Endothelial cell of umbilical vein (primary cell): ENCODE data around the gene CRTC1. TPM values are rescaled to one million over a fixed set of nuclear protein-coding genes. Genes with fewer than 3 reads are reported as not detected.

Experiments
- BruUV-seq: library from RNA; stranded (reverse); fragments of 400-500 nt; replicated peaks from 2 replicates; lab custom pipeline; 2021; lab: Mats Ljungman, UMichigan
- CTCF ChIA-PET: fragments of 300-600, 350-600 bp; sonication (Branson Sonifier 250); formaldehyde crosslinking; loops from one replicate; lab custom pipeline; 2021; ENCODE audit warnings: antibody characterized with exemption, inconsistent platforms; lab: Charles Lee
- POLR2A ChIA-PET: fragments of 300-600, 350-600 bp; sonication (Branson Sonifier 250); formaldehyde crosslinking; loops from one replicate; lab custom pipeline; 2021; ENCODE audit warnings: antibody characterized with exemption, inconsistent platforms; lab: Charles Lee
- DNase-seq: peaks from one replicate; pipeline ENCODE4 v3.0.0-alpha.2; 2011; ENCODE audit warnings: low read depth, low spot score
- FAIRE-seq: peaks from 2 replicates; lab custom pipeline; 2011; peaks lifted over from hg19 to GRCh38; lab: Jason Lieb, UNC
- H2AFZ ChIP-seq: 2 replicates; pipeline ENCODE4 v1.6.0; 2012; ENCODE audit warnings: low read depth, low read length, control low read depth, inconsistent platforms
- H3K27ac ChIP-seq: 2 replicates; pipeline ENCODE4 v1.5.1; 2011; ENCODE audit warnings: low read depth, mild to moderate bottlenecking, control low read depth, low read length, moderate library complexity; ENCODE audit not compliant: insufficient read depth
- H3K27me3 ChIP-seq, 2 experiments: 2 replicates each; pipeline versions ENCODE4 v1.6.0 to v1.6.1; 2011; ENCODE audit warnings: low read length in 2 of 2, mixed read lengths in 1 of 2; ENCODE audit not compliant: control insufficient read depth in 2 of 2, insufficient read depth in 2 of 2
- H3K36me3 ChIP-seq, 2 experiments: 2 replicates in 1 of 2; 3 replicates in 1 of 2; pipeline ENCODE4 v1.5.1; 2011; ENCODE audit warnings: low read length in 2 of 2, mild to moderate bottlenecking in 1 of 2, moderate library complexity in 1 of 2; ENCODE audit not compliant: control insufficient read depth in 2 of 2, insufficient read depth in 2 of 2; ENCODE audit errors: extremely low read depth in 1 of 2
- H3K4me1 ChIP-seq: 3 replicates; pipeline ENCODE4 v1.5.1; 2011; ENCODE audit warnings: mild to moderate bottlenecking, low read length; ENCODE audit not compliant: control insufficient read depth, insufficient read depth; ENCODE audit errors: extremely low read depth
- H3K4me2 ChIP-seq: 2 replicates; pipeline ENCODE4 v1.6.1; 2011; ENCODE audit warnings: low read length, control low read depth, mixed read lengths; ENCODE audit not compliant: insufficient read depth
- H3K4me3 ChIP-seq, 3 experiments: fragments of 200-600 bp in 1 of 3; sonication (generic), shearing (Covaris generic) in 1 of 3; replicated peaks in 1 of 3; 2 replicates each; pipeline ENCODE4 v1.5.1; 2011 to 2016; ENCODE audit warnings: control low read depth in 3 of 3, low read length in 3 of 3, mild to moderate bottlenecking in 2 of 3, inconsistent platforms in 1 of 3, low read depth in 1 of 3, moderate library complexity in 1 of 3; ENCODE audit not compliant: insufficient read depth in 1 of 3
- H3K79me2 ChIP-seq: 2 replicates; pipeline ENCODE4 v1.6.0; 2012; ENCODE audit warnings: low read length, inconsistent platforms; ENCODE audit not compliant: control insufficient read depth, insufficient read depth
- H3K9ac ChIP-seq: replicated peaks from 2 replicates; pipeline ENCODE3; 2011; ENCODE audit warnings: low read length, control low read depth; ENCODE audit not compliant: insufficient read depth; ENCODE audit errors: extremely low read depth
- H3K9me1 ChIP-seq: replicated peaks from 3 replicates; pipeline ENCODE4 v1.6.0; 2011; ENCODE audit warnings: mild to moderate bottlenecking, low read length; ENCODE audit not compliant: control insufficient read depth, insufficient read depth; ENCODE audit errors: extremely low read depth
- H3K9me3 ChIP-seq: replicated peaks from 2 replicates; pipeline ENCODE4 v1.5.1; 2012; ENCODE audit warnings: low read length, inconsistent platforms; ENCODE audit not compliant: control insufficient read depth, insufficient read depth
- H4K20me1 ChIP-seq: replicated peaks from 2 replicates; pipeline ENCODE3; 2011; ENCODE audit warnings: mild to moderate bottlenecking, low read length; ENCODE audit not compliant: control insufficient read depth, insufficient read depth; ENCODE audit errors: extremely low read depth
- EZH2 ChIP-seq: IDR thresholded peaks from 2 replicates; pipeline ENCODE4 v1.6.1; 2012; ENCODE audit warnings: borderline replicate concordance, low read depth, mild to moderate bottlenecking, moderate library complexity, low read length, inconsistent platforms; ENCODE audit not compliant: severe bottlenecking
- FOS ChIP-seq: IDR thresholded peaks from 2 replicates; pipeline ENCODE4 v1.6.1; 2011; ENCODE audit warnings: mild to moderate bottlenecking, low read length, moderate library complexity, borderline replicate concordance; ENCODE audit not compliant: insufficient read depth
- GATA2 ChIP-seq: IDR thresholded peaks from 2 replicates; pipeline ENCODE4 v1.7.0; 2011; ENCODE audit warnings: low read depth, mild to moderate bottlenecking, moderate library complexity, mixed read lengths, low read length; ENCODE audit not compliant: insufficient read length, insufficient read depth
- JUN ChIP-seq: IDR thresholded peaks from 2 replicates; pipeline ENCODE4 v1.6.1; 2011; ENCODE audit warnings: borderline replicate concordance, low read depth; ENCODE audit not compliant: insufficient read length, insufficient read depth
- MYC ChIP-seq: IDR thresholded peaks from one replicate; pipeline ENCODE4 v1.6.1; 2011; ENCODE audit warnings: mild to moderate bottlenecking, low read depth, low read length
- POLR2A ChIP-seq: IDR thresholded peaks from 2 replicates; pipeline ENCODE4 v1.6.1; 2012; ENCODE audit warnings: low read depth, mild to moderate bottlenecking, control low read depth, low read length
- POLR2AphosphoS5 ChIP-seq: IDR thresholded peaks from 2 replicates; pipeline ENCODE4 v1.6.1; 2012; ENCODE audit warnings: low read depth, mild to moderate bottlenecking, control low read depth, low read length, moderate library complexity; ENCODE audit not compliant: insufficient read depth
- dilution Hi-C: fragments of 300-500 bp; cut with MboI; formaldehyde crosslinking; loops from one replicate; pipeline ENCODE4 v1.15.0; 2019; ENCODE audit warnings: low sequenced_read_pairs; ENCODE audit not compliant: extremely low pct_ligation_motif_present
- intact Hi-C: fragments of 100-400 bp; cut with micrococcal nuclease; formaldehyde crosslinking; loops from one replicate; pipeline ENCODE4 v1.10.0; 2022
- polyA plus RNA-seq, 4 experiments: library from polyadenylated mRNA; depleted of rRNA in 3 of 4; stranded (reverse) in 3 of 4; unstranded in 1 of 4; fragments of >200 nt; gene quantifications; 2 replicates each; pipeline versions ENCODE4 v1.2.1 to v1.2.3, GENCODE V29; 2011 to 2012; ENCODE audit warnings: missing spikeins in 1 of 4
- total RNA-seq: library from RNA; stranded (reverse); gene quantifications from 2 replicates; pipeline ENCODE4 v1.2.3, GENCODE V29; 2021
- TF ChIP-seq, protein P1 (sequence below), 2 donors: IDR thresholded peaks; 1 replicate in 1 of 2; 2 replicates in 1 of 2; pipeline ENCODE4 v1.5.1; 2011; ENCODE audit warnings: low read length in 2 of 2, mild to moderate bottlenecking in 2 of 2, moderate library complexity in 2 of 2, control low read depth in 1 of 2, inconsistent platforms in 1 of 2, low read depth in 1 of 2; ENCODE audit not compliant: insufficient read depth in 1 of 2; ENCODE audit errors: extremely low read depth in 1 of 2
- TF ChIP-seq, protein P2 (sequence below): IDR thresholded peaks from 2 replicates; pipeline ENCODE4 v1.6.1; 2011; ENCODE audit not compliant: insufficient read depth, insufficient read length

CRTC1 gene
- total and polyA plus RNA-seq, 2 donors (not counting 3 experiments of a cell fraction or from before 2014, with no cell fraction given): 4.2 to 11.4 TPM

DNA sequence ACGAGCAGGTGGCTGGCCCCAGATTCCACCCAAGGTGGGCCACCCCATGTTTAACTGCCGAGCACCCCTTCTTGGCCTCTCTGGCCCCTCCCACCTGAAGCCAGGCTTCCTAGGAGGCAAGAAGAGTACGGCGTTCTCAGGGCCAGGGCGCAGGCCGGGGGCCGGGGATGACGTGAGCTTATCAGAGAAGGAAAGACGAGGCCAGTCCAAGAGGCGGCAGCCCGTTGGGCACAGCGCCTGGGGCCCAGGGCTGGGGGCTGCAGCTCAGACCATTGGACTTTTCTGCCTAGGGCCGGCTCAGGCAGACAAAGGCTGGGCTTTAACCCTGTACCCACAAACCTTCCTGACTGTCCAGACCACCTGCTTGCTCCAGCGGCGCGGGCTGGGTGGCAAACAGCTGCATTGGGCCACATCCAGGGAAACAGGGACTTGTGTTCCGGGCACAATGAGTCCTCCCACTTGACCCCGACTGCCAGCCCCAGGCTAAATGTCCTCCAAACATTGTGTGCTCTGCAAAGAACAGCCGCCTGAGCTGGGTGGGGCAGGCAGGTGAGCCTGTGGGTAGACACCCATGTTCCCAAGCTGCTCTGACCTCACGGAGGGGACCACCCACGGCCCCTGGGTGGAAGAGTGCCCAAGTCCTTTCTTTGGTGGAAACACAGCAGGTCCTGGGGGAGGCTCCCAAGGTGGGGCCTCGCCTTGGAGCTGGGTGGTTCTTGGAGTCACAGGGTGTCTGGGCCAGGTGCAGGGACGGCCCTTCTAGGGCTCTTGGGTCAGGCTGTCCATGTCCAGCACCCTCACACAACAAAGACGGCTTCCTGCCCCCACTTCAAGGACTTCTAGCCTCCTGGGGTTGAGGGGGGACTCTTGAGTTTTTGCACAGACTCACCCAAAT, 85.8 kb downstream of the CRTC1 start:
- dilution Hi-C loops (no loop called here), intact Hi-C loops (no loop called here)
- DNase-seq (no peak), FAIRE-seq (no peak)
- Histone ChIP-seq H3K9me1 (no peaks in the 10 kb centered on the region), H3K27me3 (no peaks in the 10 kb centered on the region), H3K4me1 (no peaks in the 10 kb centered on the region), H3K4me2 (no peak overlapping the region), H3K4me3 (no peak overlapping the region), H3K9ac (no peak overlapping the region), H3K27ac (no peak overlapping the region), H4K20me1 (no peaks in the 10 kb centered on the region), H3K79me2 (no peaks in the 10 kb centered on the region), H2AFZ (no peak overlapping the region), H3K36me3 (no peaks in the 10 kb centered on the region), H3K9me3 (no peaks in the 10 kb centered on the region)
- ChIA-PET POLR2A (no interaction called here), CTCF (no interaction called here)
- BruUV-seq: no TSS peak
- TF ChIP-seq POLR2AphosphoS5 (no peak), EZH2 (no peak), POLR2A (no peak), FOS (no peak), GATA2 (no peak), JUN (no peak), MYC (no peak)
- TF ChIP-seq, protein P1, sequence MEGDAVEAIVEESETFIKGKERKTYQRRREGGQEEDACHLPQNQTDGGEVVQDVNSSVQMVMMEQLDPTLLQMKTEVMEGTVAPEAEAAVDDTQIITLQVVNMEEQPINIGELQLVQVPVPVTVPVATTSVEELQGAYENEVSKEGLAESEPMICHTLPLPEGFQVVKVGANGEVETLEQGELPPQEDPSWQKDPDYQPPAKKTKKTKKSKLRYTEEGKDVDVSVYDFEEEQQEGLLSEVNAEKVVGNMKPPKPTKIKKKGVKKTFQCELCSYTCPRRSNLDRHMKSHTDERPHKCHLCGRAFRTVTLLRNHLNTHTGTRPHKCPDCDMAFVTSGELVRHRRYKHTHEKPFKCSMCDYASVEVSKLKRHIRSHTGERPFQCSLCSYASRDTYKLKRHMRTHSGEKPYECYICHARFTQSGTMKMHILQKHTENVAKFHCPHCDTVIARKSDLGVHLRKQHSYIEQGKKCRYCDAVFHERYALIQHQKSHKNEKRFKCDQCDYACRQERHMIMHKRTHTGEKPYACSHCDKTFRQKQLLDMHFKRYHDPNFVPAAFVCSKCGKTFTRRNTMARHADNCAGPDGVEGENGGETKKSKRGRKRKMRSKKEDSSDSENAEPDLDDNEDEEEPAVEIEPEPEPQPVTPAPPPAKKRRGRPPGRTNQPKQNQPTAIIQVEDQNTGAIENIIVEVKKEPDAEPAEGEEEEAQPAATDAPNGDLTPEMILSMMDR (IDR thresholded peaks at IDR 0.05; ENCODE audit: extremely low read depth in 1 of 2, insufficient read depth in 1 of 2, low read depth in 1 of 2, low read length in 2 of 2): no peak
- TF ChIP-seq, protein P2, sequence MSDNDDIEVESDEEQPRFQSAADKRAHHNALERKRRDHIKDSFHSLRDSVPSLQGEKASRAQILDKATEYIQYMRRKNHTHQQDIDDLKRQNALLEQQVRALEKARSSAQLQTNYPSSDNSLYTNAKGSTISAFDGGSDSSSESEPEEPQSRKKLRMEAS: no peak
